Vagina (tissue), 2 donors: ENCODE results near the gene FAM163A. TPM values are rescaled to one million over a fixed set of nuclear protein-coding genes. Genes with fewer than 3 reads are reported as not detected.

Experiments used
- DNase-seq, 2 donors: peaks; one replicate each; pipeline ENCODE4 v3.0.0-alpha.2; 2017; ENCODE audit errors: extremely low spot score in 2 of 2
- H3K27ac ChIP-seq: fragments of 200-600 bp; sonication (generic); one replicate; pipeline ENCODE4 v1.5.1; 2019
- H3K27me3 ChIP-seq: fragments of 200-600 bp; sonication (generic); one replicate; pipeline ENCODE4 v1.5.1; 2019
- H3K36me3 ChIP-seq, 2 donors: fragments of 200-600 bp; sonication (generic); one replicate each; pipeline ENCODE4 v1.5.1; 2017 to 2019
- H3K4me1 ChIP-seq: fragments of 200-600 bp; sonication (generic); one replicate; pipeline ENCODE4 v1.5.1; 2019
- H3K4me3 ChIP-seq, 2 donors: fragments of 200-600 bp; sonication (generic); 1 replicate in 1 of 2; 2 replicates in 1 of 2; pipeline ENCODE4 v1.5.1; 2016 to 2019
- H3K9me3 ChIP-seq: fragments of 200-600 bp; sonication (generic); one replicate; pipeline ENCODE4 v1.5.1; 2019
- CTCF ChIP-seq, 3 experiments: fragments of 450-650 bp in 2 of 3; fragments of 200-600 bp in 1 of 3; sonication (generic) in 1 of 3; IDR thresholded peaks; one replicate each; pipeline ENCODE4 v1.5.1; 2017 to 2019; ENCODE audit warnings: antibody characterized with exemption in 3 of 3, mild to moderate bottlenecking in 2 of 3, moderate library complexity in 2 of 3
- POLR2A ChIP-seq, 2 donors: fragments of 450-650 bp; IDR thresholded peaks; one replicate each; pipeline ENCODE4 v1.6.1; 2017; ENCODE audit warnings: antibody characterized with exemption in 2 of 2, mild to moderate bottlenecking in 2 of 2, moderate library complexity in 2 of 2
- POLR2AphosphoS5 ChIP-seq, 2 donors: sonication (generic); formaldehyde crosslinking; IDR thresholded peaks; one replicate each; pipeline ENCODE4 v1.9.0; 2017; ENCODE audit warnings: antibody characterized with exemption in 2 of 2, mild to moderate bottlenecking in 2 of 2, low read depth in 1 of 2; ENCODE audit not compliant: insufficient read depth in 1 of 2
- intact Hi-C: fragments of 100-400 bp; cut with DNase I; formaldehyde crosslinking; loops from one replicate; pipeline ENCODE4 v1.15.1; 2023
- total RNA-seq: library from RNA; depleted of rRNA; stranded (reverse); fragments of >200 nt; gene quantifications from one replicate; pipeline ENCODE4 v1.2.3, GENCODE V29; 2016

FAM163A gene
- total RNA-seq, 1 donor from 2014 or later = 2.5 TPM

GRCh38 chr1:179805291-179806195, 62.5 kb downstream of the FAM163A start:
- no peak for DNase-seq
- TF ChIP-seq CTCF (IDR thresholded peaks at IDR 0.05) (no peak), POLR2AphosphoS5 (IDR thresholded peaks at IDR 0.05; ENCODE audit: insufficient read depth in 1 of 2, low read depth in 1 of 2) (no peak), POLR2A (IDR thresholded peaks at IDR 0.05) (no peak)
- no peak overlapping the region for H3K4me3 ChIP-seq
- no peaks in the 10 kb centered on the region for H3K27me3 ChIP-seq
- no peaks in the 10 kb centered on the region for H3K9me3 ChIP-seq
- no peaks in the 10 kb centered on the region for H3K36me3 ChIP-seq
- H3K27ac ChIP-seq = no peak overlapping the region
- intact Hi-C loops = no loop called here
- H3K4me1 ChIP-seq = no peaks in the 10 kb centered on the region

GRCh38 chr1:179806333-179806732, 63.2 kb downstream of the FAM163A start:
- intact Hi-C loops = no loop called here
- Histone ChIP-seq H3K36me3 (no peaks in the 10 kb centered on the region), H3K27ac (no peak overlapping the region), H3K9me3 (no peaks in the 10 kb centered on the region), H3K27me3 (no peaks in the 10 kb centered on the region), H3K4me1 (no peaks in the 10 kb centered on the region), H3K4me3 (no peak overlapping the region)
- TF ChIP-seq POLR2AphosphoS5 (IDR thresholded peaks at IDR 0.05; ENCODE audit: insufficient read depth in 1 of 2, low read depth in 1 of 2) (no peak), POLR2A (IDR thresholded peaks at IDR 0.05) (no peak), CTCF (IDR thresholded peaks at IDR 0.05) (no peak)
- DNase-seq = no peak

GRCh38 chr1:179807291-179807690, 64.2 kb downstream of the FAM163A start:
- DNase-seq = no peak
- intact Hi-C loops = no loop called here
- Histone ChIP-seq H3K36me3 (no peaks in the 10 kb centered on the region), H3K27me3 (no peaks in the 10 kb centered on the region), H3K9me3 (no peaks in the 10 kb centered on the region), H3K27ac (no peak overlapping the region), H3K4me3 (no peak overlapping the region), H3K4me1 (no peaks in the 10 kb centered on the region)
- TF ChIP-seq POLR2A (IDR thresholded peaks at IDR 0.05) = no peak
- no peak for TF ChIP-seq CTCF (IDR thresholded peaks at IDR 0.05)
- no peak for TF ChIP-seq POLR2AphosphoS5 (IDR thresholded peaks at IDR 0.05; ENCODE audit: insufficient read depth in 1 of 2, low read depth in 1 of 2)

GRCh38 chr1:179807691-179808485, 64.8 kb downstream of the FAM163A start:
- intact Hi-C loops = loop anchor here (2.0 kb wide), 1 partner anchor 101 kb away; no protein-coding TSS in a partner anchor
- no peak overlapping the region for H3K4me3 ChIP-seq
- no peak for DNase-seq
- no peaks in the 10 kb centered on the region for H3K9me3 ChIP-seq
- no peak overlapping the region for H3K27ac ChIP-seq
- TF ChIP-seq POLR2AphosphoS5 (IDR thresholded peaks at IDR 0.05; ENCODE audit: insufficient read depth in 1 of 2, low read depth in 1 of 2) (no peak), CTCF (IDR thresholded peaks at IDR 0.05) (no peak), POLR2A (IDR thresholded peaks at IDR 0.05) (no peak)
- no peaks in the 10 kb centered on the region for H3K27me3 ChIP-seq
- H3K36me3 ChIP-seq = no peaks in the 10 kb centered on the region
- no peaks in the 10 kb centered on the region for H3K4me1 ChIP-seq
